Activated B cell treated with CpG ODN at 0.5 μM for 24 hours (primary cell): ENCODE data around the gene C10orf71. TPM values are rescaled to one million over a fixed set of nuclear protein-coding genes. Genes with fewer than 3 reads are reported as not detected.

ENCODE experiments used
- ATAC-seq: fragments of 200-7000 bp; cut with Tn5 transposase; one replicate; pipeline ENCODE4 v1.10.0; 2021; ENCODE audit warnings: low read depth, mild to moderate bottlenecking, moderate library complexity
- CTCF ChIA-PET: fragments of 350-600 bp; sonication (Branson Sonifier 250); formaldehyde crosslinking; loops from one replicate; lab custom pipeline; 2021; ENCODE audit warnings: antibody characterized with exemption; lab: Charles Lee
- POLR2A ChIA-PET: fragments of 350-600 bp; sonication (Branson Sonifier 250); formaldehyde crosslinking; loops from one replicate; lab custom pipeline; 2021; ENCODE audit warnings: antibody characterized with exemption; lab: Charles Lee
- DNase-seq: peaks from one replicate; pipeline ENCODE4 v3.0.0; 2022
- H3K27ac Mint-ChIP-seq: one replicate; pipeline ENCODE4 v1.8.0; 2020; ENCODE audit warnings: mixed read lengths
- H3K27me3 Mint-ChIP-seq: one replicate; pipeline ENCODE4 v1.8.0; 2021; ENCODE audit warnings: mixed read lengths
- H3K36me3 Mint-ChIP-seq: one replicate; pipeline ENCODE4 v1.8.0; 2021; ENCODE audit warnings: low read depth, mixed read lengths
- H3K4me1 Mint-ChIP-seq: one replicate; pipeline ENCODE4 v1.8.0; 2021; ENCODE audit warnings: mixed read lengths
- H3K4me3 Mint-ChIP-seq: one replicate; pipeline ENCODE4 v1.8.0; 2020; ENCODE audit warnings: mild to moderate bottlenecking, mixed read lengths
- H3K9me3 Mint-ChIP-seq: one replicate; pipeline ENCODE4 v1.8.0; 2020; ENCODE audit warnings: mixed read lengths
- CTCF ChIP-seq: fragments of 200-600 bp; IDR thresholded peaks from one replicate; pipeline ENCODE4 v1.8.0; 2022; ENCODE audit warnings: antibody characterized with exemption, mild to moderate bottlenecking
- intact Hi-C: fragments of 100-400 bp; cut with micrococcal nuclease; formaldehyde crosslinking; loops from one replicate; pipeline ENCODE4 v1.15.1; 2024
- total RNA-seq: library from RNA; stranded (reverse); gene quantifications from 2 replicates; pipeline ENCODE4 v1.2.3, GENCODE V29; 2022

Gene C10orf71
- total RNA-seq, 1 donor from 2014 or later: not detected

- peaks cover 3% of the 10 kb centered on the region for H3K9me3 Mint-ChIP-seq
- no peak for DNase-seq
- TF ChIP-seq CTCF: no peak
- peaks cover 12% of the 10 kb centered on the region for H3K4me1 Mint-ChIP-seq
- ChIA-PET CTCF (no interaction called here), POLR2A (no interaction called here)
- ATAC-seq: no peak
- no peak overlapping the region for H3K4me3 Mint-ChIP-seq
- no peak overlapping the region for H3K27ac Mint-ChIP-seq
- H3K27me3 Mint-ChIP-seq: peaks cover 3% of the 10 kb centered on the region
- intact Hi-C loops: loop anchor here (5.0 kb wide), 1 partner anchor 183 kb away; no protein-coding TSS in a partner anchor
- H3K36me3 Mint-ChIP-seq: no peaks in the 10 kb centered on the region
Observed at GRCh38 chr10:49360271-49361177, 61.6 kb downstream of the C10orf71 start.

GRCh38 chr10:49361178-49361554 is 62.2 kb downstream of the C10orf71 start:
- TF ChIP-seq CTCF: no peak
- Mint-ChIP-seq H3K36me3 (no peaks in the 10 kb centered on the region), H3K27ac (no peak overlapping the region), H3K4me1 (peaks cover 12% of the 10 kb centered on the region), H3K9me3 (peaks cover 3% of the 10 kb centered on the region), H3K4me3 (no peak overlapping the region), H3K27me3 (peaks cover 3% of the 10 kb centered on the region)
- DNase-seq (no peak), ATAC-seq (no peak)
- CTCF ChIA-PET: no interaction called here
- intact Hi-C loops: loop anchor here (5.0 kb wide), 1 partner anchor 184 kb away; no protein-coding TSS in a partner anchor
- POLR2A ChIA-PET: no interaction called here

- DNase-seq (no peak), ATAC-seq (no peak)
- intact Hi-C loops: loop anchor here (2.0 to 5.0 kb wide), 2 partner anchors 171 to 185 kb away; no protein-coding TSS in a partner anchor
- ChIA-PET CTCF (no interaction called here), POLR2A (interaction anchor here (1.1 kb wide), 1 partner anchor 8 kb away, joined by 3 read pairs; no protein-coding TSS in a partner anchor)
- Mint-ChIP-seq H3K36me3 (no peaks in the 10 kb centered on the region), H3K4me3 (no peak overlapping the region), H3K4me1 (peaks cover 12% of the 10 kb centered on the region), H3K27me3 (peaks cover 3% of the 10 kb centered on the region), H3K27ac (no peak overlapping the region), H3K9me3 (peaks cover 3% of the 10 kb centered on the region)
- TF ChIP-seq CTCF: no peak
Observed at GRCh38 chr10:49361735-49362568, 63.0 kb downstream of the C10orf71 start.

- intact Hi-C loops: loop anchor here (2.0 to 5.0 kb wide), 2 partner anchors 172 to 185 kb away; no protein-coding TSS in a partner anchor
- ATAC-seq: peak; percentile 84
- ChIA-PET POLR2A (interaction anchor here (1.1 kb wide), 1 partner anchor 9 kb away, joined by 3 read pairs; no protein-coding TSS in a partner anchor), CTCF (no interaction called here)
- DNase-seq: no peak
- no peaks in the 10 kb centered on the region for H3K36me3 Mint-ChIP-seq
- TF ChIP-seq CTCF: no peak
- peaks cover 3% of the 10 kb centered on the region for H3K27me3 Mint-ChIP-seq
- peak overlapping the region; percentile 54 for H3K4me3 Mint-ChIP-seq
- peaks cover under 1% of the 10 kb centered on the region for H3K9me3 Mint-ChIP-seq
- peak overlapping the region; percentile 71 for H3K27ac Mint-ChIP-seq
- peaks cover 12% of the 10 kb centered on the region for H3K4me1 Mint-ChIP-seq
Observed at GRCh38 chr10:49362596-49363260, 63.8 kb downstream of the C10orf71 start.
